ENCODE results near the gene EFTUD2. TPM values are rescaled to one million over a fixed set of nuclear protein-coding genes. Genes with fewer than 3 reads are reported as not detected.

Gene EFTUD2
- total and polyA plus RNA-seq, 9 of the 15 experiments (the other 6 are each of a cell fraction or from before 2014, with no cell fraction given): 65.8 to 362 (median 218) TPM

- TF ChIP-seq MGA (IDR thresholded peaks at IDR 0.05) (peak; percentile 83), MAFG (tag; conservative IDR thresholded peaks at IDR 0.05) (no peak), ZFP36 (IDR thresholded peaks at IDR 0.05; ENCODE audit: low read depth, low read length, partially characterized antibody) (peak; percentile 9), ZBTB7A (IDR thresholded peaks at IDR 0.05; ENCODE audit: borderline replicate concordance, control insufficient read depth, low read depth, low read length) (no peak), ILK (tag; IDR thresholded peaks at IDR 0.05; ENCODE audit: borderline replicate concordance, low read depth) (no peak), CREB1 (IDR thresholded peaks at IDR 0.05) (peak; percentile 97), CREB1 (CRISPR knock-in tag; IDR thresholded peaks at IDR 0.05) (peak; percentile 98), RBM17 (IDR thresholded peaks at IDR 0.05; ENCODE audit: borderline replicate concordance, low read depth, low read length) (no peak), SMAD2 (IDR thresholded peaks at IDR 0.05; ENCODE audit: low read depth, low read length) (no peak), GTF2A2 (tag; IDR thresholded peaks at IDR 0.05) (no peak), NR3C1 (CRISPR knock-in tag; IDR thresholded peaks at IDR 0.05) (no peak), NFE2L1 (tag; IDR thresholded peaks at IDR 0.05; ENCODE audit: borderline replicate concordance, low read depth) (no peak), IRF2 (CRISPR knock-in tag; IDR thresholded peaks at IDR 0.05) (no peak), MEF2A (IDR thresholded peaks at IDR 0.05; ENCODE audit: control insufficient read depth, low read depth, low read length) (no peak)
These were observed at the start of gene EFTUD2 (continued) for GRCh38 chr17:44899074-44899782.

Data from K562 (cell line).